Right lobe of liver (tissue), 6 donors: ENCODE data around the gene UTP25. TPM values are rescaled to one million over a fixed set of nuclear protein-coding genes. Genes with fewer than 3 reads are reported as not detected.

ENCODE experiments used
- ATAC-seq, 4 donors: fragments of 200-7000 bp; cut with Tn5 transposase; one replicate each; pipeline ENCODE4 v1.9.1; 2020; ENCODE audit warnings: mild to moderate bottlenecking in 4 of 4, moderate library complexity in 4 of 4
- DNase-seq, 3 donors: peaks; one replicate each; pipeline ENCODE4 v3.0.0-alpha.2; 2020
- H3K27ac ChIP-seq, 3 donors: fragments of 200-600 bp; one replicate each; pipeline ENCODE4 v1.8.0; 2022
- H3K27me3 ChIP-seq, 2 donors: fragments of 200-600 bp; one replicate each; pipeline ENCODE4 v1.8.0; 2022
- H3K36me3 ChIP-seq, 4 donors: fragments of 200-600 bp; sonication (generic) in 1 of 4; one replicate each; pipeline versions ENCODE4 v1.5.1 to v1.8.0; 2017 to 2022; ENCODE audit warnings: control low read depth in 1 of 4
- H3K4me1 ChIP-seq, 4 donors: fragments of 200-600 bp; sonication (generic) in 1 of 4; one replicate each; pipeline versions ENCODE4 v1.5.1 to v1.8.0; 2017 to 2022; ENCODE audit warnings: control low read depth in 1 of 4
- H3K4me3 ChIP-seq, 3 donors: fragments of 200-600 bp; one replicate each; pipeline ENCODE4 v1.8.0; 2022
- H3K9me3 ChIP-seq, 4 donors: fragments of 200-600 bp; sonication (generic) in 1 of 4; one replicate each; pipeline versions ENCODE4 v1.5.1 to v1.8.0; 2017 to 2022; ENCODE audit warnings: control low read depth in 1 of 4
- POLR2A ChIP-seq: fragments of 450-650 bp; IDR thresholded peaks from one replicate; pipeline ENCODE4 v1.6.1; 2017; ENCODE audit warnings: antibody characterized with exemption, mild to moderate bottlenecking
- WGBS: methylation state at CpG from one replicate; pipeline ENCODE4 v1.1.6; 2018; ENCODE audit warnings: low coverage, low lambda C conversion rate; ENCODE audit not compliant: insufficient coverage; ENCODE audit errors: missing lambda C conversion rate; 5-methylcytosine and 5-hydroxymethylcytosine counted together
- intact Hi-C, 2 donors: fragments of 100-400 bp; cut with DNase I; formaldehyde crosslinking; loops; one replicate each; pipeline versions ENCODE4 v1.11.2 to v1.14.1; 2022
- total RNA-seq, 6 experiments: library from RNA; depleted of rRNA in 2 of 6; stranded (reverse); fragments of >200 nt in 2 of 6; fragmentation: NEBNext Ultra II Directional in 3 of 6; extraction: Animal tissue kit (Norgen Biotek cat#: 25700) in 3 of 6; gene quantifications; one replicate each; pipeline versions ENCODE4 v1.1.0 to v1.2.4, GENCODE V29; 2016 to 2023
- TF ChIP-seq, protein P1 (sequence below), 4 donors: fragments of 200-600 bp in 3 of 4; fragments of 450-650 bp in 1 of 4; IDR thresholded peaks; one replicate each; pipeline versions ENCODE4 v1.5.1 to v1.8.0; 2016 to 2022; ENCODE audit warnings: antibody characterized with exemption in 4 of 4, mild to moderate bottlenecking in 2 of 4
- donor health status: DM: no; HTN: yes; CAD: no.
- donor health status: DM: no; HTN: no; CAD: no.
- donor health status: DM: no; HTN: no; CAD: no.
- donor health status: DM: no; HTN: yes; CAD: no.
- donor health status: DM: no; HTN: yes; CAD: no.

UTP25 gene
- total RNA-seq, 6 experiments from 2014 or later = 4.6 to 10.0 (median 6.4) TPM

- Histone ChIP-seq H3K4me1 (no peaks in the 10 kb centered on the region), H3K9me3 (no peaks in the 10 kb centered on the region), H3K27ac (no peak overlapping the region), H3K27me3 (no peaks in the 10 kb centered on the region), H3K4me3 (no peak overlapping the region), H3K36me3 (peaks cover 0 to 52% (median 23%) of the 10 kb centered on the region in 4 donors)
- DNase-seq = no peak
- intact Hi-C loops = no loop called here
- TF ChIP-seq, protein P1, sequence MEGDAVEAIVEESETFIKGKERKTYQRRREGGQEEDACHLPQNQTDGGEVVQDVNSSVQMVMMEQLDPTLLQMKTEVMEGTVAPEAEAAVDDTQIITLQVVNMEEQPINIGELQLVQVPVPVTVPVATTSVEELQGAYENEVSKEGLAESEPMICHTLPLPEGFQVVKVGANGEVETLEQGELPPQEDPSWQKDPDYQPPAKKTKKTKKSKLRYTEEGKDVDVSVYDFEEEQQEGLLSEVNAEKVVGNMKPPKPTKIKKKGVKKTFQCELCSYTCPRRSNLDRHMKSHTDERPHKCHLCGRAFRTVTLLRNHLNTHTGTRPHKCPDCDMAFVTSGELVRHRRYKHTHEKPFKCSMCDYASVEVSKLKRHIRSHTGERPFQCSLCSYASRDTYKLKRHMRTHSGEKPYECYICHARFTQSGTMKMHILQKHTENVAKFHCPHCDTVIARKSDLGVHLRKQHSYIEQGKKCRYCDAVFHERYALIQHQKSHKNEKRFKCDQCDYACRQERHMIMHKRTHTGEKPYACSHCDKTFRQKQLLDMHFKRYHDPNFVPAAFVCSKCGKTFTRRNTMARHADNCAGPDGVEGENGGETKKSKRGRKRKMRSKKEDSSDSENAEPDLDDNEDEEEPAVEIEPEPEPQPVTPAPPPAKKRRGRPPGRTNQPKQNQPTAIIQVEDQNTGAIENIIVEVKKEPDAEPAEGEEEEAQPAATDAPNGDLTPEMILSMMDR (IDR thresholded peaks at IDR 0.05) = no peak
- no peak for TF ChIP-seq POLR2A
- no peak for ATAC-seq
- WGBS = 100% methylated on average over 3 of the region's 5 CpGs
Measured at GRCh38 chr1:209849388-209849787, 21.6 kb downstream of the UTP25 start.

DNA sequence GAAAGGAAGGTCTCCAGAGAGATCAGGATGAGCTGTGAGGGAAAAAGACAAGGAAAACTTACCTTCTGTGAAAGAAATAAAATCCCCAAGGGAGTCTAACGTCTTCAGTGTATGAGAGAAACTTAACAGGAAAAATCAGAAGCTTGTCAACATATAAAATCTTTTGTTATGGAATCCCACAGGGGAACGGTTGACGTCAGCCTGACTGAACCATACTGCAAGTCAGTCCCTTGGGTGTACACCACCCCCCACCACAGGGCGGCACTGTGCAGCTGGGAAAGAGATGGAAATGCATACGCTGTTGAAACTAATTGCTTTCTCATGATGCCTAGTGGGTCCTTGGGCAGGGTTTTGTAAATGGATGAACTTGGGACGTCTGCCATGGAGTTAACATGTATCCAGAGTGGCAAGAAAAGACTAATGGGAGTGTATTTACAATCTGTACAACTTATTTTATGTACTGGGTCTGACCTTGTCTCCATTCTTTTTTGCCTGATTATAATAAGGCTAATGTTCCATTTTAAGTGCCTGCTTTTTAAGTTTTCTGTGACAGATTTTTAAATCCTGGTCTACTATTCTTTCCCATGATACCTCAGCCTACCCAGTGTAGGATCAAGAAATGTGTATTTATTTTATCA lies 22.7 kb downstream of the UTP25 start:
- Histone ChIP-seq H3K27me3 (no peaks in the 10 kb centered on the region), H3K27ac (no peak overlapping the region), H3K4me3 (no peak overlapping the region), H3K9me3 (no peaks in the 10 kb centered on the region), H3K36me3 (peaks cover 0 to 46% (median 24%) of the 10 kb centered on the region in 4 donors), H3K4me1 (no peaks in the 10 kb centered on the region)
- WGBS = 66% methylated on average over 5 of the region's 6 CpGs
- intact Hi-C loops = loop anchor here in 1 of 2 donors (10.0 kb wide), 1 partner anchor 144 kb away; no protein-coding TSS in a partner anchor
- DNase-seq = peak in 1 of 3 donors; percentile 40
- TF ChIP-seq POLR2A = no peak
- TF ChIP-seq, protein P1 (IDR thresholded peaks at IDR 0.05) = peak in 3 of 4 donors; percentile 43 to 51 (median 47)
- peak in 3 of 4 donors; percentile 55 to 59 (median 58) for ATAC-seq

DNA sequence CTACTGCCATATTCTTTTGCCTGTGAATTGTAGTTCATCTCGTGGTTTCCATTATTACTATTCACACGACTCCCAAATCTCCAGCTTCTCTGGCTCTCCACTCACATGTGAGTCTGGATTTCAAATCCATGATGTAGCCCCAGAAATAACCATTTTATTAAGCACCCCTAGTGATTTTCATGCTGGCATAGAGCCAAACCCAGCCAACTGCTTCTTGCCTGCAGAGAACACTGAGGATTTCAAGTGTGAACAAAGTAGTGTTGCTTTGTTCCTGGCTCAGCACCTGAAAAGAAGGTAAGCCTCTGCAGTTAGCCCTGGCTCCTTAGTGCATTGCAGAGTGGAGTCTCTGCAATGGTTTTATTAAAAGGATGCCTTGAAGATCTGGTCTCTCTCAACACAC lies 25.9 kb downstream of the UTP25 start:
- no peaks in the 10 kb centered on the region for H3K27me3 ChIP-seq
- ATAC-seq = no peak
- peaks cover 0 to 32% (median 20%) of the 10 kb centered on the region in 4 donors for H3K36me3 ChIP-seq
- no peak for DNase-seq
- no peak for TF ChIP-seq POLR2A
- TF ChIP-seq, protein P1 (IDR thresholded peaks at IDR 0.05) = no peak
- intact Hi-C loops = loop anchor here in 1 of 2 donors (10.0 kb wide), 1 partner anchor 141 kb away; no protein-coding TSS in a partner anchor
- no peak overlapping the region for H3K27ac ChIP-seq
- no peak overlapping the region for H3K4me3 ChIP-seq
- 94% methylated on average over 2 of the region's 2 CpGs for WGBS
- no peaks in the 10 kb centered on the region for H3K9me3 ChIP-seq
- no peaks in the 10 kb centered on the region for H3K4me1 ChIP-seq

GRCh38 chr1:209854196-209854595 lies 26.4 kb downstream of the UTP25 start:
- Histone ChIP-seq H3K27ac (no peak overlapping the region), H3K4me3 (no peak overlapping the region), H3K36me3 (peaks cover 0 to 31% (median 19%) of the 10 kb centered on the region in 4 donors), H3K9me3 (no peaks in the 10 kb centered on the region), H3K27me3 (no peaks in the 10 kb centered on the region), H3K4me1 (no peaks in the 10 kb centered on the region)
- no peak for DNase-seq
- ATAC-seq = no peak
- 96% methylated on average over 2 of the region's 3 CpGs for WGBS
- TF ChIP-seq POLR2A = no peak
- TF ChIP-seq, protein P1 (IDR thresholded peaks at IDR 0.05) = no peak
- intact Hi-C loops = loop anchor here in 1 of 2 donors (10.0 kb wide), 1 partner anchor 141 kb away; no protein-coding TSS in a partner anchor
